Heart right ventricle (tissue), 16 donors: ENCODE results near the gene SLC35F5. TPM values are rescaled to one million over a fixed set of nuclear protein-coding genes. Genes with fewer than 3 reads are reported as not detected.

Experiments
- ATAC-seq, 8 donors: fragments of 200-7000 bp; cut with Tn5 transposase; one replicate each; pipeline ENCODE4 v1.9.1; 2020; ENCODE audit warnings: mild to moderate bottlenecking in 8 of 8, moderate library complexity in 8 of 8, moderate number of reproducible peaks in 1 of 8
- DNase-seq, 2 donors: peaks; one replicate each; pipeline ENCODE4 v3.0.0-alpha.2; 2020
- H3K27ac ChIP-seq, 10 donors: fragments of 200-600 bp; sonication (generic) in 2 of 10; one replicate each; pipeline versions ENCODE4 v1.5.0 to v1.8.0; 2020 to 2022; ENCODE audit warnings: mild to moderate bottlenecking in 3 of 10
- H3K27me3 ChIP-seq, 7 donors: fragments of 200-600 bp; one replicate each; pipeline ENCODE4 v1.8.0; 2021 to 2022; ENCODE audit warnings: mild to moderate bottlenecking in 2 of 7
- H3K36me3 ChIP-seq, 9 donors: fragments of 200-600 bp; sonication (generic) in 1 of 9; one replicate each; pipeline versions ENCODE4 v1.5.0 to v1.8.0; 2020 to 2022; ENCODE audit warnings: mild to moderate bottlenecking in 2 of 9
- H3K4me1 ChIP-seq, 9 donors: fragments of 200-600 bp; sonication (generic) in 1 of 9; one replicate each; pipeline versions ENCODE4 v1.5.0 to v1.8.0; 2020 to 2022; ENCODE audit warnings: mild to moderate bottlenecking in 4 of 9
- H3K4me3 ChIP-seq, 10 donors: fragments of 200-600 bp; sonication (generic) in 2 of 10; one replicate each; pipeline versions ENCODE4 v1.5.0 to v1.8.0; 2020 to 2022; ENCODE audit warnings: mild to moderate bottlenecking in 7 of 10, moderate library complexity in 2 of 10
- H3K9me3 ChIP-seq, 11 donors: fragments of 200-600 bp in 10 of 11; sonication (generic) in 2 of 11; one replicate each; pipeline versions ENCODE4 v1.5.0 to v1.8.0; 2013 to 2022; ENCODE audit warnings: mild to moderate bottlenecking in 2 of 11, control low read depth in 1 of 11, moderate library complexity in 1 of 11
- WGBS, 2 donors: extraction: QIAGEN DNeasy Blood & Tissue Kit; methylation state at CpG; one replicate each; pipeline ENCODE4 v1.1.7; 2013; ENCODE audit warnings: inconsistent platforms in 1 of 2; 5-methylcytosine and 5-hydroxymethylcytosine counted together
- intact Hi-C, 10 donors: fragments of 100-400 bp; cut with DNase I; formaldehyde crosslinking; loops; one replicate each; pipeline versions ENCODE4 v1.11.1 to v1.14.2; 2022
- polyA plus RNA-seq, 2 donors: library from polyadenylated mRNA; stranded (reverse); fragments of 200-250 nt; gene quantifications; one replicate each; pipeline ENCODE4 v1.2.3, GENCODE V29; 2013
- total RNA-seq, 10 donors: library from RNA; stranded (reverse); fragmentation: NEBNext Ultra II Directional in 3 of 10; extraction: Animal tissue kit (Norgen Biotek cat#: 25700) in 3 of 10; gene quantifications; one replicate each; pipeline versions ENCODE4 v1.2.1 to v1.2.4, GENCODE V29; 2021 to 2023
- TF ChIP-seq, protein P1 (sequence below), 9 donors: fragments of 200-600 bp; sonication (generic) in 2 of 9; IDR thresholded peaks; one replicate each; pipeline versions ENCODE4 v1.5.0 to v1.8.0; 2021 to 2022; ENCODE audit warnings: antibody characterized with exemption in 9 of 9, mild to moderate bottlenecking in 5 of 9, moderate library complexity in 1 of 9
- donor health status: Arrhythmogenic right ventricular cardiomyopathy.
- donor health status: ischemic (EF 13 %, LVEDD 7.1; RV severe dilation, severe dysfunction).
- donor health status: healthy with polysubstance abuse.
- donor health status: DM: no; HTN: yes; CAD: no.
- donor health status: DM: no; HTN: no; CAD: no.
- donor health status: ischemic (EF 25% LVEDD 6.9; RV normal size, moderate dysfunction).
- donor health status: ischemic (EF 25% LVEDD 5.7; RV mildly dilated, moderate dysfunction).
- donor health status: healthy.
- donor health status: DM: yes; HTN: yes; CAD: no.
- donor health status: Ischemic cardiomyopathy.
- donor health status: ischemic (EF 35%, LVEDD 5.7; RV mildly dilated, moderate dysfunction).
- donor health status: nonischemic (EF 11% LVEDD 7.7; RV severe dilation, severe dysfunction).
- donor health status: DM: yes; HTN: yes; CAD: no.
- donor health status: PGD.
- donor health status: ischemic (EF 29% LVEDD 5.4; RV normal size, mild dysfunction).
- donor health status: nonischemic (EF 23%, LVEDD 6.1; RV moderate dilation, normal function).

Gene SLC35F5
- total and polyA plus RNA-seq, 12 donors: 18.3 to 67.1 (median 58.6) TPM

DNA sequence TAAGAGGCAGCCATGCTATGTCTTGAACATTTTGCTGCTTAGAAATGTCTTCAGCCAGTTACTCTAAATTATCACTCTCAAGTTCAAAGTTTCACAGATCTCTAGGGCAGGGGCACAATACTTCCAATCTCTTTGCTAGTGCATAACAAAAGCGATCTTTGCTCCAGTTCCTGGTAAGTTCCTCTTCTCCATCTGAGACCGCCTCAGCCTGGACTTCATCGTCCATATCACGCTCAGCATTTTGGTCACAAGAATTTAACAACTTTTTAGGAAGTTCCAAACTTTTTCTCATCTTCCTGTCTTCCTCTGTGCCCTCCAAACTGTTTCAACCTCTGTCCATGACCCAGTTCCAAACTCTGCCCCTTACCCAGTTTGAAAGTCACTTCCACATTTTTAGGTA is 8.8 kb upstream of the SLC35F5 start:
- Histone ChIP-seq H3K36me3 (no peaks in the 10 kb centered on the region), H3K4me3 (no peak overlapping the region), H3K4me1 (peaks cover 0 to 10% (median 0%) of the 10 kb centered on the region in 9 donors), H3K27ac (peak overlapping the region in 1 of 10 donors; percentile 42), H3K27me3 (no peaks in the 10 kb centered on the region), H3K9me3 (peaks cover 0 to 5% (median 0%) of the 10 kb centered on the region in 11 donors)
- 79 to 90% methylated on average over 4 of the region's 4 CpGs for WGBS, 2 donors
- DNase-seq: no peak
- TF ChIP-seq, protein P1, sequence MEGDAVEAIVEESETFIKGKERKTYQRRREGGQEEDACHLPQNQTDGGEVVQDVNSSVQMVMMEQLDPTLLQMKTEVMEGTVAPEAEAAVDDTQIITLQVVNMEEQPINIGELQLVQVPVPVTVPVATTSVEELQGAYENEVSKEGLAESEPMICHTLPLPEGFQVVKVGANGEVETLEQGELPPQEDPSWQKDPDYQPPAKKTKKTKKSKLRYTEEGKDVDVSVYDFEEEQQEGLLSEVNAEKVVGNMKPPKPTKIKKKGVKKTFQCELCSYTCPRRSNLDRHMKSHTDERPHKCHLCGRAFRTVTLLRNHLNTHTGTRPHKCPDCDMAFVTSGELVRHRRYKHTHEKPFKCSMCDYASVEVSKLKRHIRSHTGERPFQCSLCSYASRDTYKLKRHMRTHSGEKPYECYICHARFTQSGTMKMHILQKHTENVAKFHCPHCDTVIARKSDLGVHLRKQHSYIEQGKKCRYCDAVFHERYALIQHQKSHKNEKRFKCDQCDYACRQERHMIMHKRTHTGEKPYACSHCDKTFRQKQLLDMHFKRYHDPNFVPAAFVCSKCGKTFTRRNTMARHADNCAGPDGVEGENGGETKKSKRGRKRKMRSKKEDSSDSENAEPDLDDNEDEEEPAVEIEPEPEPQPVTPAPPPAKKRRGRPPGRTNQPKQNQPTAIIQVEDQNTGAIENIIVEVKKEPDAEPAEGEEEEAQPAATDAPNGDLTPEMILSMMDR (IDR thresholded peaks at IDR 0.05): no peak
- intact Hi-C loops: no loop called here
- no peak for ATAC-seq

DNA sequence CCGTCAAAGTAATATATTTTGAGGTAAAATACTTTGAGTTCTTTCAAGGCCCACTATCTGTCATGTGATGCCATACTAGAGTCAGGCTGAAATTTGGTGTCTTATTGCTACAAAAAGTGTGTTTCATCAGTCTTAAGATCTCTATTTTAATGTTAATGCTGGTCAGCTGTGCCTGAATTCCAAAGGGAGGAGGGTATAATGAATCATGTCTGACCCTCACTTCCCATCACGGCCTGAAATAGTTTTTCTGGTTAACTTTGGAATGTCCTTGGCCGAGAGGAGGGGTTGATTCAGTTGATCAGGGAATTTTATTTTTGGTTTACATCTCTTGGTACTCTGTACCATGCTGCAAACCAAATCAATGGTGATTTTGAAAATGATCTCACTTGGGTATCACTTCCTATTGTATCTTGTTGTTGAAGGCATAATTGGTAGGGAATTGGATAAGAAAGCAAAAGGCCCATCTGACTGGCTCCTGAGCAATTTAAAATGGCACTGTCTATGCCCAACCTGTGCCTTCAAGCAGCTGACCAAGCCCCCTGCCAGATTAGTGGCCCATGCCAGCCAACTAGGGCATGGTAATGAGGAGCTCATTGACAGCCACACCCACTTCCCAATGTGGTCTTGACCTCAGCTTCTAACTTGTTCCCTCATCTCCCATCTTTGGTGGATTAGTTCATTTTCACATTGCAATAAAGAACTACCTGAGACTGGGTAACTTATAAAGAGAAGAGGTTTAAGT is 6.1 kb upstream of the SLC35F5 start:
- Histone ChIP-seq H3K4me1 (peaks cover 0 to 19% (median 1%) of the 10 kb centered on the region in 9 donors), H3K9me3 (peaks cover 0 to 5% (median 0%) of the 10 kb centered on the region in 11 donors), H3K4me3 (no peak overlapping the region), H3K36me3 (no peaks in the 10 kb centered on the region), H3K27ac (peak overlapping the region in 2 of 10 donors; percentile 20 to 48), H3K27me3 (no peaks in the 10 kb centered on the region)
- no peak for DNase-seq
- TF ChIP-seq, protein P1 (IDR thresholded peaks at IDR 0.05): no peak
- WGBS, 2 donors: 61 to 62% methylated on average over 3 of the region's 3 CpGs
- intact Hi-C loops: loop anchor here in 1 of 10 donors (5.0 kb wide), 1 partner anchor 55 kb away; no protein-coding TSS in a partner anchor
- peak in 1 of 8 donors; percentile 38 for ATAC-seq

DNA sequence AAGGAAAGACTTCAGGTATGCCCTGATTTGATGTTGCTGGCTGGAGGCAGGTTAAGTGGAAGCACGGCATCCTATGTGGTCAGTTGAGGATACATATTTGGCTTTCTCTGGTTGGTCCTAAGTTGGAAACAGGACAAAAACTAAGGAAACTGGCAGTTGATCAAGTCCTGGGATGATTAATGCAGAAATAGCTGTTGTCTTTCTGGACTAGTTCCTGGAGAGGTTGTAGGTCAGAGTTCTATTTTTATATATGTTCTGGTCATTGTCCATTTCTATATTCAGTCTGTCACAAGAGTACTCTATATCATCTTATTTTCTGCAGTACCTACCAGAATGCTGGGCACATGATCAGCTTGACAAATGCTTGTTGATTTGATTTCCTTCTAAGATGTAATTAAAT is 4.0 kb upstream of the SLC35F5 start:
- H3K27ac ChIP-seq: peak overlapping the region in 7 of 10 donors; percentile 46 to 58 (median 51)
- TF ChIP-seq, protein P1 (IDR thresholded peaks at IDR 0.05): no peak
- H3K4me1 ChIP-seq: peaks cover 0 to 26% (median 10%) of the 10 kb centered on the region in 9 donors
- H3K4me3 ChIP-seq: no peak overlapping the region
- 2 to 13% methylated on average over 1 of the region's 1 CpG for WGBS, 2 donors
- DNase-seq: peak in 1 of 2 donors; percentile 15
- no peaks in the 10 kb centered on the region for H3K27me3 ChIP-seq
- ATAC-seq: peak in 5 of 8 donors; percentile 14 to 56 (median 26)
- intact Hi-C loops: loop anchor here in 2 of 10 donors (1.0 to 5.0 kb wide), 2 partner anchors 57 to 129 kb away; no protein-coding TSS in a partner anchor
- H3K9me3 ChIP-seq: peaks cover 0 to 5% (median 0%) of the 10 kb centered on the region in 11 donors
- H3K36me3 ChIP-seq: no peaks in the 10 kb centered on the region

DNA sequence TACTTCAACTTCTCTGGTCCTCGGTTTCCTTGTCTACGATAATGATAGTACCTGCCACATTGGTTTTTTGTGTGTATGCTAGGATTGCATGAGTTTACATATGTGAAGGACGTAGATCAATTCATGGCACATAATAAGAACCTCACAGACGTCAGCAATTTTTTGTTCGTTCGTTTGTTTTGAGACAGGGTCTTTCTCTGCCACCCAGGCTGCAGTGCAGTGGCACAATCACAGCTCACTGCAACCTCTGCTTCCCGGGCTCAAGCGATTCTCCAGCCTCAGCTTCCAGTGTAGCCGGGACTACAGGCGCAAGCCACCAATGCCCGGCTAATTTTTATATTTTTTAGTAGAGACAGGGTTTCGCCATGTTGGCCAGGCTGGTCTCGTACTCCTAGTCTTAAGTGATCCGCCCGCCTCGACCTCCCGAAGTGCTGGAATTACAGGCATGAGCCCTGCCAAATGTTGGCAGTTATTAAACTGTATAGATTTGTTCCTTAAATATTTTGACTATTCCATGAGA is 756 bp upstream of the SLC35F5 start:
- H3K4me1 ChIP-seq: peaks cover 0 to 48% (median 24%) of the 10 kb centered on the region in 9 donors
- H3K36me3 ChIP-seq: peaks cover 0 to 20% (median 0%) of the 10 kb centered on the region in 9 donors
- 22 to 27% methylated on average over 17 of the region's 17 CpGs for WGBS, 2 donors
- peak overlapping the region; percentile 65 to 96 (median 84) for H3K4me3 ChIP-seq
- peak overlapping the region; percentile 86 to 97 (median 93) for H3K27ac ChIP-seq
- no peaks in the 10 kb centered on the region for H3K27me3 ChIP-seq
- ATAC-seq (peak in 2 of 8 donors; percentile 1 to 8), DNase-seq (no peak)
- H3K9me3 ChIP-seq: no peaks in the 10 kb centered on the region
- TF ChIP-seq, protein P1 (IDR thresholded peaks at IDR 0.05): no peak
- intact Hi-C loops: loop anchor here in 8 of 10 donors (2.0 to 10.0 kb wide), 6 partner anchors 130 to 198 kb away; partner anchors contain the start of gene ACTR3 (in 4 of the 8)
